ENCODE data around the gene FKBP7. TPM values are rescaled to one million over a fixed set of nuclear protein-coding genes. Genes with fewer than 3 reads are reported as not detected.
"Not testable (repeated sequence)": the region's sequence is repeated elsewhere in the genome, so short reads cannot be mapped to it uniquely, and the experiment has no call there.

The FKBP7 gene, protein sequence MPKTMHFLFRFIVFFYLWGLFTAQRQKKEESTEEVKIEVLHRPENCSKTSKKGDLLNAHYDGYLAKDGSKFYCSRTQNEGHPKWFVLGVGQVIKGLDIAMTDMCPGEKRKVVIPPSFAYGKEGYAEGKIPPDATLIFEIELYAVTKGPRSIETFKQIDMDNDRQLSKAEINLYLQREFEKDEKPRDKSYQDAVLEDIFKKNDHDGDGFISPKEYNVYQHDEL
- total RNA-seq = 16.1 and 19.0 TPM in 2 replicates

DNA sequence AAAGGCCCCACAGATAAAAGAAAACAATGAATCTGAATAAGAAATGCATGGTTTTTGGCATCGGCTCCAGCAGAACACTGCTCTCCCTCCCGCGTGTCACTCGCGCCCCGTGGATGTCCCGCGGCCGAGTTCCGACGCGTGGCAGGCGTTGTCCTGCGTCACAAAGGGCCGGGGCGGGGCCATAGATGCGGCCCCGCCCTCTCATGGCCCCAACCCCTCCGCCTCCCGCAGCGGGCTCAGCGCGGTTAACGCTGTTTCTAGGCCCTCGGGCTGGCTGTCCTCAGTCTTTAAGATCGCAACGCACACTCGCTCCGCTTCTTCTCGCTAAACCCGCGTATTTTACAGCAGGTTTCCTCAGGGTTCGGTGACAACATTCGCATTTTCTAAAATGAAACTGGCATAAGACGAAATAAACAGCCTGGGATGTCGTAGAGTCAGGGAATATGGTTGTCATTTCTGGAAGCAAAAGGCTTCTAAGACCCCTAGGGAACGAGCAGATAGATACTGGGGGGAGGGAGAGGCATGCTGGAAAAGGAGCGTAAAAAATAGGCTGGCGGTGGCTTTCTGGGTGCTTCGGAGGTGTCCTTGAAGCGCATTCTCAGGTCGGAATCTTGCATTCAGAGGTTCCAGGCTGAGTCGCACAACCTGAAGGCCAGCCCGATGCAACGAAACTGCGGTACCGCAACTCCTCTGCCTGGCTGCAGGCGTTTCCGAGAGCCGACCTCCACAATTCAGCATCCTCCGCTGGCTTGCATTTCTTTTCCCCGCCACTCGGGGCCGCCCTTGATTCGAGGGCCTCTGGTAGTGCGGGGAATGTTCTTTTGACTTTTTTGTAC, at the start of gene FKBP7:
Gene FKBP7 (minus strand): TSS at position 162 of the 836 bp plus-strand sequence. CDS start 101 bp downstream, at position 61.
- peak; percentile 82 to 84 for DNase-seq (ENCODE audit: low read depth in 2 of 2)

DNA sequence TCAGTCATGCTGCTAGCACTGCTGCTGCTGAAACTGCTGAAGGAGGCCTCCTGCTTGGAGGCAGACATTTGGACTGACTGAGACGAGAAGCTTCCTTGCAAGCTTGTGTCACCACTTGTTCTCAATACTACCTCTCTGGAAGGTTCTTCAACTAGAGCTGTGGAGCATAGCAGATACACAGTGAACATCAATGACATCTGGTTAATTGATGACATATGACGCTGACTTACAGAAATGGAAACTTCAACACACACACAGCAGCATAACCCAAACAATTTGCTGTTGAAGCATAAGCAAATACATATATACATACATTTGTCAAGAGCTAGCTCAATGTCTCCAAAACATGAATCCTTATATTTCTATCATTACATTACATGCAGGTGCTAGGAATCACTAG, 49.2 kb upstream of the FKBP7 start:
- no peak for DNase-seq (ENCODE audit: low read depth in 2 of 2)

DNA sequence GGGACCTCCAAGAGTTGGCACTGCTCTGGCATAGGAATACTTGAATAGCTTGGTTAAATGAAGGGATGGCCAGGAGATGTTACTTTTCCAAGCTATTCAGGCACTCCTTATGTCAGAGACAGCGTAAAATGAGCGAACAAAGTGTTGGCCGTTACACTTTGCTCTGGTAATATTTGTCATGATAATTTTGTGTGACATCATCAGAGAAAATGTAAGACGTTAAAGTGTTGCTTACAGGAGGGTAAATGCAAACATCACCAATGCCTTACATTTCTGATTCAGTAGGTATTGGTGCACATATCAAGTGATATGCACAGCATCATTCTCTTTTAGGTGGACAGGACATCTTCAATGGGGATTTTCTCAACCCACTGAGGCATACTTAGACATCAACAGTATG, 47.9 kb upstream of the FKBP7 start:
- no peak for DNase-seq (ENCODE audit: low read depth in 2 of 2)

DNA sequence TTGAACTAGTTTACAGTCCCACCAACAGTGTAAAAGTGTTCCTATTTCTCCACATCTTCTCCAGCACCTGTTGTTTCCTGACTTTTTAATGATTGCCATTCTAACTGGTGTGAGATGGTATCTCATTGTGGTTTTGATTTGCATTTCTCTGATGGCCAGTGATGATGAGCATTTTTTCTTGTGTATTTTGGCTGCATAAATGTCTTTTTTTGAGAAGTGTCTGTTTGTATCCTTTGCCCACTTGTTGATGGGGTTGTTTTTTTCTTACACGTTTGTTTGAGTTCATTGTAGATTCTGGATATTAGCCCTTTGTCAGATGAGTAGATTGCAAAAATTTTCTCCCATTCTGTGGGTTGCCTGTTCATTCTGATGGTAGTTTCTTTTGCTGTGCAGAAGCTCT, 47.1 kb upstream of the FKBP7 start:
- DNase-seq (ENCODE audit: low read depth in 2 of 2) = not testable (repeated sequence)

DNA sequence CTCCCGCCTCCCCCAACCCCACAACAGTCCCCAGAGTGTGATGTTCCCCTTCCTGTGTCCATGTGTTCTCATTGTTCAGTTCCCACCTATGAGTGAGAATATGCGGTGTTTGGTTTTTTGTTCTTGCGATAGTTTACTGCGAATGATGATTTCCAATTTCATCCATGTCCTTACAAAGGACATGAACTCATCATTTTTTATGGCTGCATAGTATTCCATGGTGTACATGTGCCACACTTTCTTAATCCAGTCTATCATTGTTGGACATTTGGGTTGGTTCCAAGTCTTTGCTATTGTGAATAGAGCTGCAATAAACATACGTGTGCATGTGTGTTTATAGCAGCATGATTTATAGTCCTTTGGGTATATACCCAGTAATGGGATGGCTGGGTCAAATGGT, 46.6 kb upstream of the FKBP7 start:
- not testable (repeated sequence) for DNase-seq (ENCODE audit: low read depth in 2 of 2)

DNA sequence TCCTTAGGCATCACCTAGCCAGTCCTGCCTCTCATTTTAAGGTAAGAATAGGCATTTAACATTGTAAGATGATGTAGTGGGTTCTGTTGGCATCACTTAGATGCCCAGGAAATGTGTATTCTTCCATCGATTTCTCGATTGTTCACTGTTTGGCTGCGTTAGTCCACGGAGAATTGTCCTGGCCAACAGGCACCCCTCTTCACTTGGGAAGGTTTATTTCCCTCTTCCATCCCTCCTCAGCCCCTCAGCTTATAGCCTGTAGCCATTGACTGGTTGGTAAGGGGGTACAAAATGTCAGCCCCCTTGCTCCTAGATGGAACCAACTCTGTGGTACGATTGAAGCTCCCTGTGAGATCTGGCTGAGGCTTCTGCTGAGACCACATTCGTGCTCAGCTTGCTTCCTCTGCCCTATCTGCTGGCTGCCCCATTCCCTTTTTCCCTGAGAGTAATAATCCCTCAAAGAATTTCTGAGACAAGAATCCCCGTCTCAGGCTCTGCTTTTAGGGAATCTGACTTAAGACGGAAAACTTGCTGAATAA, 45.3 kb upstream of the FKBP7 start:
- DNase-seq (ENCODE audit: low read depth in 2 of 2) = peak in 1 of 2 donors; percentile 4

DNA sequence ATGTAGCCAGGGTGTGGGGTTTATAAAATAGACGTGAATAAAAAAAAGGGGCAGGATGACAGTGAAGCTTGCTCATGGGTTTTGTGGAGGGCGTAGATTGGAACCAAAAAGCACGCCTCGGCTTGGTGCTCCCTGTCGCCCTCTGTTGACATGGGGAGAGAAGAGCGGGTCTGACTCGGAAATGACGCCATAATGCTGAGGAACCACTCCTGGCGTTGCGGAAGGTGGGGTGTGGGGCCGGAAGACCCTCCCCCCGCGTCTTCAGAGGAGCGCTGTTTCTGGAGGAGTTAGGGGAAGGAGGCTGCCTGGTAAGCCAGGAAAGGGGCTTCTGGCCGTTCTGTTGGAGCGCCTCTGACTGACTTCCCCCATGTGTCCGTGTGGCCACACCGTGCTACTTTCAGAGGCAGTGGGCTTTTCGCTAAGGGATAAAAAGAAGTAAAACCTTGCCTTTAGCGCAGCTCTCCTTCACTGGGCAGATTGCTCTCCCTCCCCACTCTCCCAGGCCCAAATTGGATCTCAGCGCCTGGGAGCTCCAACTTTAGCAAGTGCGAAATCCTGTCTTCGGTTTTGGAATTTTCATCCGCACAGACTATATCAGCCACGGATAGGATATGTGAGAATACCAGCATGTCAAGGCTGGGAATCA, 44.7 kb upstream of the FKBP7 start:
- DNase-seq (ENCODE audit: low read depth in 2 of 2) = peak; percentile 76 to 78

DNA sequence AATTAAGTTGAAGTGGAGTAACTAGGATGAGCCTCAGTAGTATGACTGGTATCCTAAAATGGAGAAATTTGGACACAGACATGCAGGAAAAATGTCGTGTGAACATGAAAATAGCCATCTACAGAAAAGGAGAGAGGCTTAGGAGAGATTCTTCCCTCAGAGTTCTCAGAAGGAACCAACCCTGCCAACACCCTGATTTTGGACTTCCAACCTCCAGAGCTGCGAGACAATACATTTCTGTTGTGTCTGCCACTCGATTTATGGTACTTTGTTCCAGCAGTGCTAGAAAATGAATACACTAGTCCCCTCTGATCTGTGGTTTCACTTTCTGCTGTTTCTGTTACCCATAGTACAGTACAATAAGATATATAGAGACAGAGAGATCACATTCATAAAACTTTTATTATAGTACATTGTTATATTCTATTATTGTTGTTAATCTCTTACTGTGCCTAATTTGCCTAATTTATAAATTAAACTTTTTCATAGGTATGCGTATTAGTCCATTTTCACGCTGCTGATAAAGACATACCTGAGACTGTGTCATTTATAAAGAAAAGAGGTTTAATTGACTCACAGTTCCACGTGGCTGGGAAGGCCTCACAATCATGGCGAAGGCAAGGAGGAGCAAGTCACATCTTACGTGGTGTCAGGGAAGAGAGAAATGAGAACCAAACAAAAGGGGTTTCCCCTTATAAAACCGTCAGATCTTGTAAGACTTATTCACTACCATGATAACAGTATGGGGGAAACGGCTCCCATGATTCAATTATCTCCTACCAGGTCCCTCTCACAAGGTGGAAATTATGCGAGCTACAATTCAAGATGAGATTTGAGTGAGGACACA, 43.1 kb upstream of the FKBP7 start:
- DNase-seq (ENCODE audit: low read depth in 2 of 2) = no peak

DNA sequence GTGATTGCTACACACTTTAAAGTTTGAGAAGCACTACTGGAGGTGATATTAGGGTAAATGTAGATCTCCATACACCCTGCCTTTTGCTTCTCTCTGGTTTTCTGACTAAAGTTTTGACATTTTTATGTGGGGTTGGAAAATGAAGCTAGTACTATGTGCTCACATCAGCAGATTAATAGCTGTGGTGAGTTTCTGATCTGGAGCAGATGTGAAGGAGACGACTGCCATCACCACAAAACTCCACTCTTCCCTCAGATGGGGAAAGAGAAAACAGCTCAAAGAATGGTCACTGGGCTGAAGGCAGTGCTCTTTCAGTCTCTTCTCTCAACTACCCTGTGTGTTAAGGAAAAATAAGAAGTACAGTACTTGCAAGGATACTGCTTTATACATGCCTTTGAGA, 39.1 kb upstream of the FKBP7 start:
- DNase-seq (ENCODE audit: low read depth in 2 of 2) = no peak

DNA sequence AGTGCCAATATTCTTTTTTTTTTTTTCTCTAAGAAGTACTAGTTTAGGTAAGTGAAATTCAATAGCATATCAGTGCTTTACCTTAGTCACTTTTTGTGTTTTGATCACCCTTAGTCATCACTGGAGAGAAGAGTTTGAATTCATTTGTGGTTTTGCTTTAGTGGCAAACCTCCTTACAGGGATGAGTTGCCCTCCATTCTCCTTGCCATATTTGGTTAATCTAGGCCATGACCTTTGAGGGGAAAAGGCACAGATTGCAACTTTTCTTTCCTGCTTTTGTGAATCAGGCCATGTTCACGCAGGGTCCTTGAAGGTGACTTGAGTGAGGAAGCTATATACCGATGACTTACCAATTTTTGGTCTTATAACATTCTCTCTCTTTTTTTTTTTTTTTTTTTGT, 36.3 kb upstream of the FKBP7 start:
- peak in 1 of 2 donors; percentile 10 for DNase-seq (ENCODE audit: low read depth in 2 of 2)

DNA sequence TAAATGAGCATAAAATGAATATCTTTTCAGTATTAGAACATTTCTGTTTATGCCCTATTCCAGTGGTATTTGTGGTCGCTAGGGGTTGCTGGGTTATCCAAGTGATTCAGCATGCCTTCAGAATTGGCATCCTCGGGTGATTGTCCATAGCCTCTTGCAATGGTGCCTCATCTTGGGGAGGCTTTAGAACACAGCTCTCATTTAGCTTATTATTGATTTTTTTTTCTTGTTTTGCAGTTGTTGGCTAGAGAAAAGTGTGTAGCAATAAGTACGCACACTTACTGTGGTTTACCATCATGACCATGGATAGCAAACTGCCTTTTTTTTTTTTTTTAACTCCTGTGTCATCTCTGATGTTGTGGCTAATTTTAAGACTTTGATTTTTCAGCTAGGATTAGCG, 35.5 kb upstream of the FKBP7 start:
- DNase-seq (ENCODE audit: low read depth in 2 of 2) = no peak

DNA sequence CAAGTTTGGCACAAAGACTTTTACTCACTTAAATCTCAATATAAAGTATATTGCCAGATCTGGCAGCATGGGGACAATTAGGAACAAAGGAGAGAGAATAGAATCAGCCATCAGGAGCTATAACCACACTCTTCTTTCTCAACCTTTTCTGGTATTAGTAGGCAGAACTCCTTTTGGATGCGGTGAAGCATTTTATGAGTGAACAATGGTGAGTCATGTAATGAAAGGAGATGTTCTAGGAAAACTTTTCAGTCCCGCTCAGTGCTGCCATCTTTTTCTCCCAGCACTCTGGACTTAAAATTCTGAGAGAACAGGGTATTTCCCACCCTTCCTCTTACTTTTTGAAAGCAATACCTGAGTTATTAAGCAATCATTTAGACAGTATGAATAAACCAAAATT, 34.1 kb upstream of the FKBP7 start:
- DNase-seq (ENCODE audit: low read depth in 2 of 2) = no peak

DNA sequence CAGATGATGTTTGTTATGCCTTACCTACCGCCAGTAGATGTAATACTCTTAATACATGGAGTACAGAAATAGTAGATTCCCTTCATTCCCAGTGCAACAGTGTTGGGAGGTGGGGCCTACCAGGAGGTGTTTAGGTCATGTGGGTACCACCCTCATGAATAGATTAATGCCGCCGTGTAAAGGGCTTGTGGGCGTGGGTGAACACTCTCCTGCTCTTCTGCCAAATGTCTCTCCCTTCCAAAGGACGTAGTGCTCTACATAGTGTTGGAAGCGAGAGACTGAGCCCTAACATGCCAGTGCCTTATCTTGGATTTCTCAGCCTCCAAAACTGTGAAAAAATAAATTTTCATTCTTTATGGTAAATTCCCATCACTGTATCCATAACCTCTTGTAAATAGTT, 32.0 kb upstream of the FKBP7 start:
- no peak for DNase-seq (ENCODE audit: low read depth in 2 of 2)

DNA sequence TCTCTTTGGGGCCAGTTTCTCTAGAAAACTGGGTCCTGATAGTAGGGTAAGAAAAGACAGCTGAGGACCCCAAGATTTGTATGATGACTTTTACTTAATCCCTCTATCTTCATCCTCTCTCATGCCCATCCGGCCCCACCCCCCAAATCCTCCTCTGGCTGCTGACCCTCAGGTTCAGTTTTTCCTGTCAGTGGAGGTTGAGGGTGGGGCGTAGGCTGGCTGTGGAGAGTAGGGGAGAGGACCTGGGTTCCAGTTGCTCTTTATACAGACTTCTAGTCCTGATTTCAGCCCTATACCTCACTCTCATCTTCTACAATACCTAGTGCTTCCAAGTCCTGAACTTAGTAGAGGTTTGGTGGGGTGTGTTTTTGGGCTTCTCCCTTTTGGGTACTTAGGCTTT, 30.2 kb upstream of the FKBP7 start:
- DNase-seq (ENCODE audit: low read depth in 2 of 2) = no peak

DNA sequence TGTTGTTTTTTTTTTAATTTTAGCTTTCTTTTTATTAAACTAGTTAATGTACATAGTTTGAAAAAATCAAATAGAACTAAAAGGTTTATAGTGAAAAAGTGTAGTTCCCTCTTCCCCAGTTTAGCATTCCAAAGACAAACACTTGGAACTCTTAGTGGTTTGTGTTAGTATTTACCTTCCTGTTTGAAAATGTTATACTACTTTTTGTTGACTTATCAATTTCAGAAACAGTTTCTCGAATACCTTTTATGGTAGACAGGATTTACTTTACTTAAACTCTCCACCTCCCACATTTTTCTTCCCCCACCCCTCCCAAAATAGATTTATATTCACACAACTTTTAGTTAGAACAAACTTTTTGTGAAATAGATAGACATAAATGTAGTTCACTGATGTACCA, 28.5 kb upstream of the FKBP7 start:
- no peak for DNase-seq (ENCODE audit: low read depth in 2 of 2)

DNA sequence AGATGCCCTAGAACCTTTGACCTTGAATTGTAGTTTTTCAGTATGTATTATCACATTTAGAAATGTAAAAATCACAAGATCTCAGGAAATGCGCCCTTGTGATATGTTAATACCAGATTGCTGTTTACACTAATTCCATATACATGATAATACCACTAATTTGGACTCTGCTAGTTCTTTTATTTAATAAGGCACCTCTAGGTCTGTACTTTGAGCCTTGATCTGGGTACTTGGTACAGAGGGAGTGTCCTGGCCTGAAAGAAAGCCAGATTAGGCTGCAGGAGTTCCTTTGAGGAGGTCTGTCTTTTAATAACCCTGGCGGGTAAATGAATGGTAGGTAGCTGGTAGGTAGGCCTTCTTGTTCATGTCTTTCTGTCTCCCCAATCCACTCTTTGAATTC, 28.1 kb upstream of the FKBP7 start:
- no peak for DNase-seq (ENCODE audit: low read depth in 2 of 2)

DNA sequence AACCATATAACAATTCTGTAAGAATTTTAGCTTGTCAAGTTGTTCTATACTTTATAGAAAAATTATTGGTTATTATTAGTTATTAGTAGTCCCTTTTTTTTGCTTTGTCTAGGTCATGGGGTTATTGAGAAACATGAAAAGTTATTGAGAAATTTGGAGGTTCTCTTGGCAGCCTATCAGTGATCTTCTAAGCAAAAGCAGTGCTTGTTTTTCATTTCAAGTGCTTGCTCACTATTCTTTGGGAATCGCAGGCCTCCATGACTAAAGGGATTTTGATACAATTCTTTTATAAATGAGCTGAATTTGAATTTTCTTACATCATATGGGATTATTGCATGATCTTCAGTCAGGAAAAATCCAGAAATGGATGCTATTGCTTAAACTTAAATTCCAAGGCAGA, 27.7 kb upstream of the FKBP7 start:
- no peak for DNase-seq (ENCODE audit: low read depth in 2 of 2)

DNA sequence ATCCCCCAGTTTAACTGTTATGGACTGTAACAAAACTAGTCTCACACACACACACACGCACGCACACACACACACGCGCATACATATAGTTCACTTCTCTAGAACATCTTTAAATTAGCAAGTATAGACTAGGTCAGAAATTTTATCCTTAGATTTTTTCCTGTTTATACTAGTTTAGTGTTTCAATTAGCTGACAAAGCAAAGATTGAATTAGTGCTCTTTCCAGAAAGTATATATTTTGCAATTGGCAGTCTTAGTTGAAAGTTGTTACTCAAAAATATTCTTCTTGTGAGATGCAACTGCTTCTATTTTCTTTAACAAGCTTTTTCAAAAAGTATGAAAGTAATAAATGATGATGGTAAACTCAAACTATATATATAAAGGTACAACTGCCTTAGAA, 24.4 kb upstream of the FKBP7 start:
- DNase-seq (ENCODE audit: low read depth in 2 of 2) = no peak

DNA sequence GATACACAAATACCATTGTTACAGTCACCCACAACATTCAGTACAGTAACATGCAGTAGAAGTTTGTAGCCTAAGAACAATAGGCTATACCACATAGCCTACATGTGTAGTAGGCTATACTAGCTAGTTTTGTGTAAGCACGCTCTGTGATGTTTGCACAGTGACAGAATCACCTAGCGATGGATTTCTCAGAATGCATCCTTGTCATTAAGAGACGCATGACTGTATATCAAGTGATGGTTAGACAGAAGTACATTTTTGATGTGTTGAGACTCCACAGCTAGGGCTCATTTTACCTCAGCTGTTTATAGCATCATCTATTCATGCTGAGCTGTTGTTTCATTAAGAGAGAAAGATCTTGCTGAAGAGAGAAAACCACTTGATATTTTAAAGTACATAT, 21.2 kb upstream of the FKBP7 start:
- no peak for DNase-seq (ENCODE audit: low read depth in 2 of 2)

DNA sequence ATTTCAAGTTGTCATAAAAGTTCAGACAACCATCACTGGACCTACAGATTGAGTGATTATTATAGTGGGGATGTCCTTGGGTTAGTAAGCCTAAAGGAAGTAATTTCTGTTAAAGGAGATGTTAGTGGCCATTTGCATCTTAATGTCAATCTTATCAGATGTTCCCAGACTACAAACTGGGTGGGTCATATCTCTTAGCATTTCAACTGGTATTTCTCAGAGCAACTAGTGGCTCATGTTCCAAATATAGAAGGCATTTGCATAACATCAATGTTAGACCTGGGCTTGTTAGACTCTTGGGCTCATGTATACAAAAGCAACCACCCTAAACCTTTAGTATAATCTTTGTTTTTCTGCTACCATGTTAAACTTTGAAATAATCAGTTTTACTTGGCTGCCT, 19.7 kb upstream of the FKBP7 start:
- no peak for DNase-seq (ENCODE audit: low read depth in 2 of 2)

DNA sequence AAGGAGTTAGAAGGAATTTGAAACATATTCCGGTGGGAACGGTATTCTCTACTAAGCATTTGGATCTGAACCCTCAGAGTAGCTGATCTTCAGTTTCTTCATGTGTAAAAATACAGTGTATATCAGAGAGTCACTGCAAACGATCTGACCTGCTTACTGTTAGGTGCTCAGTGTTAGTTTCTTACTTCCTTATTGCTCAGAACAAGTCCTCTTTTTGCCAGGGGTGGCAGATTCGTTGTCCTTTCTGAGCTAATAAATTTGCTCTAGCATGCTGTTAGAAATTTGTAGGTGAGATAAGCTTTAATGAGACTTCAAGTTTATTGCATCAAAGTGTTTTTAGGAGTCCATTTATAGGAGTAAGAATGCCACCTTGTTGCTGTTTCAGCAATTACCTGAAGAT, 17.6 kb upstream of the FKBP7 start:
- DNase-seq (ENCODE audit: low read depth in 2 of 2) = no peak

DNA sequence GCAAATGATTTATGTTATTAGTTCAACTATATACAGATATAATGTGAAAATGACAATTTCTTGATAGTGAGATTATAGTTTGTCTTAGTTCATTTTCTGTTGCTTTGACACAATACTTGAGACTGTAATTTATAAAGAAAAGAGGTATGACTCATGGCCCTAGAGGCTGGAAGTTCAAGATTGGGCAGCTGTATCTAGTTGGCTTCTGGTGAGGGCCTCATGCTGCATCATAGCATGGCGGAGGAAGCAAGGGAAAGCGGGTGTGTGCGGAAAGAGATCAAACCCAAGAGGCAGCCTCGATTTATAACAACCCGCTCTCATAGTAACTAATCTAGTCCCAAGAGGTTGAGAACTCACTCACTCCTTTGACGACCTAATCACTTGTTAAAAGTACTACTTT, 13.2 kb upstream of the FKBP7 start:
- no peak for DNase-seq (ENCODE audit: low read depth in 2 of 2)
